Measurements from ENCODE around the gene C9orf72.

DNA sequence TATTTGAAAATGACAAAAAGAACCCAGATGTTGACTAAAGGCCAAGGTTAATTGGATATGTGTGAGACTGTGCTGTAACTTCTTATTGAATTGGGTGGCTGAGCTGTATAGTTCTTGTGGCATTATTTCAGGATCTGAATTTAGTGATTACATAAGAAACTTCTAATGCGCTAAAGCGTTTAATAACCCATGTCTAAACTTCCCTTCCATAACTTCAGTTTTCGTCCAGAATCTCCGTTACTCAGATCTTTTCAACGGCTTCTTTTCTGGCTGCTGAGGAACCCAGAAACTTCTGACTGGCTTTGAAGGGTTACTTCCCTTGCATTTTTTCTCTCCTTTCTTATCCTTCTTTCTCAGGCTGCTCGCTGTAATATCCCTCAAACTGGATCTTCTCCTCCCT, 28.1 kb upstream of the C9orf72 start:
- TF ChIP-seq STAT1 (IDR thresholded peaks at IDR 0.05; ENCODE audit: unreplicated experiment) (no peak), CREB1 (CRISPR knock-in tag; IDR thresholded peaks at IDR 0.05; ENCODE audit: low read depth) (no peak), POLR2AphosphoS5 (IDR thresholded peaks at IDR 0.05; ENCODE audit: low read depth) (no peak)
- TF ChIP-seq, protein P1, sequence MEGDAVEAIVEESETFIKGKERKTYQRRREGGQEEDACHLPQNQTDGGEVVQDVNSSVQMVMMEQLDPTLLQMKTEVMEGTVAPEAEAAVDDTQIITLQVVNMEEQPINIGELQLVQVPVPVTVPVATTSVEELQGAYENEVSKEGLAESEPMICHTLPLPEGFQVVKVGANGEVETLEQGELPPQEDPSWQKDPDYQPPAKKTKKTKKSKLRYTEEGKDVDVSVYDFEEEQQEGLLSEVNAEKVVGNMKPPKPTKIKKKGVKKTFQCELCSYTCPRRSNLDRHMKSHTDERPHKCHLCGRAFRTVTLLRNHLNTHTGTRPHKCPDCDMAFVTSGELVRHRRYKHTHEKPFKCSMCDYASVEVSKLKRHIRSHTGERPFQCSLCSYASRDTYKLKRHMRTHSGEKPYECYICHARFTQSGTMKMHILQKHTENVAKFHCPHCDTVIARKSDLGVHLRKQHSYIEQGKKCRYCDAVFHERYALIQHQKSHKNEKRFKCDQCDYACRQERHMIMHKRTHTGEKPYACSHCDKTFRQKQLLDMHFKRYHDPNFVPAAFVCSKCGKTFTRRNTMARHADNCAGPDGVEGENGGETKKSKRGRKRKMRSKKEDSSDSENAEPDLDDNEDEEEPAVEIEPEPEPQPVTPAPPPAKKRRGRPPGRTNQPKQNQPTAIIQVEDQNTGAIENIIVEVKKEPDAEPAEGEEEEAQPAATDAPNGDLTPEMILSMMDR (conservative IDR thresholded peaks at IDR 0.05; ENCODE audit: low read depth in 2 of 2): no peak
